ENCODE measurements around the gene HPS1.

HPS1 gene

DNA sequence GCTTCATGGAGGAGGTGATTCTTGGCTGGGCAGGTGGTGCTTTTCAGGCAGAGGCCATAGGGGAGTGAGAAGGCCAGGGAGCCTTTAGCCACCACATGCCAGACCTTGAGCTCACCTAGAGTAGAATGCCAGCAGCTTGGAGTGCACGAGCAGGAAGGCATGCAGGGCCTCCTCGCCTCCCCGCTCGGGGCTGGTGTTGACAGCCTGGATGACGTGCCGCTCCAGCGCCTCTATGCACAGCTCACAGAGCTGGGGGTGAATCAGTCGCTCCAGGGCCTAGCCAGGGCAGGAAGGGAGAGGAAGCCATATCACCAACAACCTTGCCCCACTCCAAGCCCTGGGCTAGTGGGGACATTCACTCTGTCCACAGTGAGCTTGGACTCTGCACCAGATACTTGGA, 15.7 kb downstream of the HPS1 start:
- DNase-seq (ENCODE audit: low read depth): no peak

DNA sequence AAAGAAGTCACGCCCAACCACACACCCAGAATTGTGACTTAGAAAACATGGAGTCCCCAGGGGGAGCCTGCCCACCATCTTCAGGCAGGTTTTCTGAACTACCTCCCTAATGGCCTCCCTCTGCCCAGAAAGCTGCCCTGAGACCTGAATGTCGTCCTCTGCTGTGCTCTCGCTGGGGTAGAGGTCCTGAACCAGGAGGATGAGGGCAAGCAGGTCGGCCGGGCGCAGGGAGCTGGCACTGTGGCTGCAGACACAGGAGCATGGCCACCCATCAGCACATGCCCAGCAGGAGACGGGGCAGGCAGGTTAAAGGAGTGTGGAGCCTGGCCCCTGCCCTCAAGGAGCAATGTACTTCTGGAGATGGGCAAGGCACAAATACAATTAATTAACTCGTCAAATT, 16.3 kb downstream of the HPS1 start:
- no peak for DNase-seq (ENCODE audit: low read depth)

DNA sequence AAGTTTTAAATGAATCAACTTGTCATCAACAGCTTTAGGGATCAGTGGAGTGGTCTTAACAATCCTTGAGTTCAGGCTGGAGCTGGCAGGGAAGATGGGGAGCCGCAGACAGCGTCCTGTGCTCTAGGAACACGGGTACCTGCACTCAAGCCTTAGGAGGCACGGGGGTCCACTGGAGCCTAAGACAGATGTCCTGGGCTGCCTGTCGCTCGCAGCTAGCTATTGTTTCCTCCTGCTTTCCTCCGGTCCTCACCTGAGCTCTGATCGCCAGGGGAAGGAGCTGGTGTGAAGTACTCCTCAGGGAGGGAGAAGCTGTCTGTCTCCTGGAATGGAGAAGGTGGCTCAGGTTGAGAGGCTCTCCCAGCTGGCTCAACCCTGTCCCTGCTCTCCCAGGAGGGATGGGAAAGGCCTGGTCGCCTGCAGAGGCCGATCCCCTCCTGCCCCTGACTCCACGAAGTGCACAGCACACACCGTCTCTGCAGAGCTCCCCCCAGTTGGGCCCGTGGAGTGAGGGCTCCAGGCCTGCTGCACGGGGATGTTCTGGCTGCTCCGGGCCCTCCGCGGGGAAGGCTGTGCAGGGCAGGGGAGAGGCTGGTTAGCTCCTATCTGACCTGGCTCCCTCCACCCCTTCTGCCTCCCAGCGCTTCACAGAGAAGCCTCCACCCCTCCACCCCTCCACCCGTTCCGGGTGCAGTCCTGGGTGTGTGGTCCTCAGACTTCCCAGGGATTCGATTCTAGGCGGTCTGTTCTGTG, 17.2 kb downstream of the HPS1 start:
- no peak for DNase-seq (ENCODE audit: low read depth)

DNA sequence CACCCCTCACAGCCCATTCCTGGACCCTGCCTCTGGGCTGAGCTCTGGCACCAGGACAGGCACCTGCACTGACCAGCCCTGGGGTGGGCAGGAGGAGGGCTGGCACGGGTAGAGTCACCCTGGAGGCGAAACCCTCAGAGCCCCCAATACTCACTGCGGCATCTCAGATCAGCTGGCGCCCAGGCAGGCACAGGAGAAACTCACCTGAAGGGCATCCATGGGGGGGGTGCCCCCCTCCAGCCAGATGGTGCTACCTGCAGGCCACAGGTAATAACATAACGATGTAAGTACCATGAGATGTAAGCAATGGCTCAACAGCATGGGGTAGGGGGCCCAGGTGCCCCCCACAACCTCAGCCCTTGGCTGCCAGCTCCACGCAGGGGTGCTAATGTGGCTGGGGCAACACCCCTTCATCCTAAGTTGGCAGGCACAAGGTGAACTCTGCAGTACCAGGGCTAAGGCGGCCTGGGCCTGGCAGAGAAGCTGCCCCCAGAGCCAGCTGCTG, 19.7 kb downstream of the HPS1 start:
- DNase-seq (ENCODE audit: low read depth): no peak

DNA sequence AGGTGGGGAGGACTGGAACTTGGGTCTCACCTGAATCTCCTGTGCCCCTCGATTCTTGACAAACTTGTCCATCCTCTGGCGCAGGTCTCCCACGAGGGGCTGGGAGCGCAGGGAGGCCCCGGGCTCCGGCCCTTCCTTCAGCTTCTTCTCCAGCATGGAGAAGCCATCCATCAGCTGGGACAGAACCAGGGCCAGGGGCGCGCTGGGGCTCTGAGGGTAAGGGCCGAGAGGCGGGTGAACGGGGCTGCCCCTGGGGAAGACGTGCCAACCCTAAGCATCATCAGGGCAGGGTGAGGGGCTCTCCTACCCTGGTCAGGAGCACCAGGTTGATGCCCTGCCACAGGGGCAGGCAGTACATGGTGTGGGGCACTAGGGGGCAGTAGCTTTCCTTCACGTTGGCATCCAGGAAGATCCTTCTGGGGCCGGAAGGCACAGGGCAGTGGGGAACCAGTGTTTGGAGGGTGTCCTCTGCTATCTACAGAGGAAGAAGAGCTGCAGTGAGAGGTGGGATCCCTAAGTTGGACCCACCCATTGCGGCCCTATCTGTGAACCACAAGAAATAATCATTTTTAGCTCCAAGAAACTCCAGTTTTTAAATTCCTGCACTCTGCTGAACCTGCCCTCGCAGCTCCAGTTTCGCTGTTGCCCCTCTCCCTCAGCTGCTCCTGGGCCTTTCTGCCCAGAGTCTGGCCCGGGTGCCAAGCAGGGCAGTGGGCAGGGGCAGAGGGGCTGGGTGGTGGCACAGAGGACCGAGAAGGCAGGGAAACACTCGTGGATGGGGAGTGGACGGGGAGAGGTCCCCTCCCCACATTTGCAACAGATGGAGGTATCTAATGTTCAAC, 21.0 kb downstream of the HPS1 start:
- no peak for DNase-seq (ENCODE audit: low read depth)

DNA sequence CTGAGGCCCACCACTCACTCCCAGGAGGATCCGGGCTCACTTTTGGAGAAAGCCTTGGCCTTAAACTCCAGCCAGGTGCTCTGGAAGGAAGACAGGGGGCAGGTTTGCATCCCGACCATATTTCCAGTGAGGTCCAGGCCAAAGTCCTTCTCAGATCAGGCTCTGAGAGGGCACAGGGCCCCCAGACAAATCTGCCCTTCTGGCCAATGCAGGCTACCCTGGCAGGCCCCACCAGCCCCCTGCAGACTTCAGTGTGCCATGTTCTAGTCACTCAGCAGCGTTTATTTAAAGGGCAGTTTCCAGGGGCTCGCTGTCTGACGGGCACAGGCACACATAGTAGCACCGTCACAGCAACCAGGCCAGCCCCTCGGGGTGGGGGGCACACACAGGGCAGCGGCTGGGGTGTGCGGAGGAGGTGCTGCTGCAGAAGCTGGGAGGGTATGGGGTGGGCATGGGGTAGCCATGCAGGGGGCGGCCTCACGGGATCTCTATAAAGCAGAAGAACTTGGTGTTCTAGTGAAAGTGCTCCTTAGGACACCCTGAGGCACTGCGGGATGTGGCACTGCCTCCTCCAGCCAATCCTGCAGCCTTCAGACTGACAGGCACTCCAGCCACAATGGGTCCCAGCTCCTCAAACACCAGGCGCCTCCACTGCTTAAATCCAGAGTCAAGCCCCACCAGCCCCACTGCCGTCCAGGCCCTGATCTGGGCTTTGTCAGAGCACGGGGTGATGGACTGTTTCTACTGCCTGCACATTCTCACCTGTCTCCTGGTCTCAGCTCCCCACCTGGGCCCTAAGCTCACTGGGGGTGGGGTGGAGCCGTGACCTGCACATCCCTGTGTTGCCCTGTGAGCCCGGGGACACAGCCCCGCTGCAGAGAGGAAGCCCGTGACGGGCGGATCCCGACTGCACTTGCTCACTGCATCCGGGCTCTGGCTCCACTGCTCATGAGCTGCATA, 22.2 kb downstream of the HPS1 start:
- no peak for DNase-seq (ENCODE audit: low read depth)

DNA sequence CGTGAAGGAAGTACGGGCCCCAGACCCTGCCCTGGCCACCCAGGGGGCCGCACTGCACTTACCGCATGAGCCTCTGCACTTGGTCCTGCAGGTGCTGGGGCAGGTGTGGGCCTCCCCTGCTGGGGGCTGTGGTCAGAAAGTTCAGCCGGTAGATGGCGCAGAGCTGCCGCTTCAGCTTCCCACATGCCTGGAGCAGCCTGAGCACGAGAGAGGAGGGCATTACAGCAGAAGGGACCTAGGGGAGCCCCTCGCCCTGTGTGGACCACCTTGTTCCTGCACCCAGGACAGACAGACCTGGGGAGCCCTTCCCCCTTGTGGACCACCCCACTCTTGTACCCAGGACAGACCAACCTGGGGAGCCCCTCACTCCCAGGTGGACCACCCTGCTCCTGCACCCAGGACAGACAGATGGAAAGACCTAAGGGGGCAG, 23.0 kb downstream of the HPS1 start:
- no peak for DNase-seq (ENCODE audit: low read depth)

DNA sequence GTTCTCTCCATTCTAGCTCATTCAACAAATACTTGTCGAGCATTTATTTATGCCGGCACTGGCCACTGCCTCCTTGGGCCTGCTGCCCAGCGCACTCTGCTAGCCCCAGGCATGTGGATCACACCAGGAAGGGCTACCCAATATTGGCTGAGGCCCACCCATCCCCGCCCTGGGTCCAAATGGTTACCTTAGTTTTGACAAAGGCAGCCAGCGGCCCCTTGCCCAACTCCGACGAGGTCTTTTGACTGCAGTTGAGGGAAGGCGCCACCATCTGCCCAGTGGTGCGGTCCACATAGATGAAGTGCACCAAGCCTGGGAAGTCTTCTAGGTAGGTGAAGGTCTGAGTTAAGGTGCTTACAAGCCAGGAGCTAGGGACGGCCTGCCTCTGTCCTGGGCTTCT, 24.6 kb downstream of the HPS1 start:
- DNase-seq (ENCODE audit: low read depth): no peak

DNA sequence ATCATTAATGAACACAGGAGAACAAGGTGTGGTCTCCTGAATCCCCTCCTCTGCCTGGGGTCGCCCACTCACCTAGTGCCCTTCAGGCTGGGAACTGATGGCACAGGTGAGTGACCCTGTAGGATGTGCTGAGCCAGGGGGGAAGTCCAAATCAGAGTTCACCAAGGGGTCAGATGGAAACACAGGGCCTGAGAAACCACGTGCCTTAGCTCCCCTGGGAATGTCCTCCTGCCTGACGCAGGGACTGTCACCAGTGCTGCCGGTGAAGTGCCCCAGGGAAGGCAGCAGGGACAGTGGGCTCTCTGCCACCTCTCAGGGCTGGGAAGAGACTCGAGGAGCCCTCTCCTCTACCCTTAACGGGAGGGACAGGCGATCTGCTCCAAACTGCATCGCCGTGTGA, 25.9 kb downstream of the HPS1 start:
- no peak for DNase-seq (ENCODE audit: low read depth)

DNA sequence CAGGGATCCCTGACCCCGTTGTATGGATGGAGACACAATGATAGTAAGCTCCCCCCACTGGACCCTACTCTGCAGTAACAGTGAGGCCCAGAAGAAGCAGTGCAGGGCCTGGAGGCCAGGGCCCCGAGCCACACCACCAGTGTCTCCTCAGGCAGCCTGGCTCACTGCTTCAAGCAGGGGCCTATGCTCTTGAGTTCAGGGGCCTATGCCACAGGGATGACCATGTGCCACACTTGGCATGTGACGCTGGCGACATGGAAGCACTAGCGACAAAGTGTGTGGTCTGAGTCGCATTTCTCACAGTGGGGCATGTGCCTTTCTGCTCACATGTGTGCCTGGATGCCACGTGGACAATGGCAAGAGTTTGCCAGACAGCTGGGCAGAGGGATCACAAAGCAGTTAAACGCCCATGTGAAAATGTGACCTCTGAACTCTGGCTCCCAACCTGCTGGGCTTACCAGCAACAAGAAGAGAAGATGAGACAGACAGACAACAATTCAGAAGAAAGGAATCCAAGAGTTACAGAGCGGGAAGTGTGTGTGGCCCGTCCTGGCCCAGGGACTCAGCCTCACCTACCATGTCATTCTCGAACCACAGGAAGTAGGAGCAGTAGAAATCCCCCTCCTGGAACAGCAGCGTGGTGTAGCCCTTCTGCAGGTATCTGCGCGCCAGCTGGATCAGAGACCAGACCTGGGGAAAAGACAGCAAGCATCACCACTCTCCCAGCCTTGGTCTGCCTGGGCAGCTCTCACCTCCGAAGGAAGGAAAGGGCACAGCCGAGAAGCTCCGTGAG, 27.1 kb downstream of the HPS1 start:
- no peak for DNase-seq (ENCODE audit: low read depth)

DNA sequence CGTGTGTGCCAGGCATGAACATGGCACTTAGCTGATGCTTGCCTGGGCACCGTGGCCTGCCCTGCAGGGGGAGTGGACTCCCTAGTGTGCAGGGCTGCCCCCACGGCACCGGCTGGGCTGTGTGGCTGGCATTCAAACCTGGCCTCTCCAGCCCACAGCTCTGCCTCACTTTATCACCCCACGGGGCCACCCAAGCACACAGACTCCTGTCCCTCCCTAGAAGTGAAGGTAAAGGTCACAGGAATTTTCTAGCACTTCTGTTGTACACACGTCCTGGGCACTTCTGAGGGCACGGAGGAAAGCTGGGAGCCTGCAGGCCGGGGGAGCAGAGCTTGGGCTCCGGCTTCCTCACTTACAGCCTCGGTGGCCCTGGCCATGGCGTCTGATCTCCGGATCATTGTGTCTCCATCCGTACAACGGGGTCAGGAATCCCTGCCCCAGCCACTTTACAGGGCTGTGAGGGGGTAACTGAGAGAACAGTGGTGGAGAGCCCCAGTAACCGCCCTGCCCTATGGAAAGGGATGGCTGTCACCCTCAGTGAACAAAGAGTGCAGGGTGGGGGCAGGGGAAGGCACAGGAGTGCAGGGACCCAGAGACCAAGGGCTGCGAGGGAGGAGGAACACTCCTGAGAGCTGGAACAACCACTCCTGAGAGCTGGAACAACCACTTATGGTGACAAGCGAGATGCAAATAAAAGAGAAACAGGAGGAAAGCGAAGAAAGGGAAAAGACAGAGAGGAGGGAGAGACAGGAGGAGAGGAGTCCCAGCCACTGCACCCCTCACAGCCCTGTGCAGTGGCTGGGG, 27.9 kb downstream of the HPS1 start:
- DNase-seq (ENCODE audit: low read depth): no peak

DNA sequence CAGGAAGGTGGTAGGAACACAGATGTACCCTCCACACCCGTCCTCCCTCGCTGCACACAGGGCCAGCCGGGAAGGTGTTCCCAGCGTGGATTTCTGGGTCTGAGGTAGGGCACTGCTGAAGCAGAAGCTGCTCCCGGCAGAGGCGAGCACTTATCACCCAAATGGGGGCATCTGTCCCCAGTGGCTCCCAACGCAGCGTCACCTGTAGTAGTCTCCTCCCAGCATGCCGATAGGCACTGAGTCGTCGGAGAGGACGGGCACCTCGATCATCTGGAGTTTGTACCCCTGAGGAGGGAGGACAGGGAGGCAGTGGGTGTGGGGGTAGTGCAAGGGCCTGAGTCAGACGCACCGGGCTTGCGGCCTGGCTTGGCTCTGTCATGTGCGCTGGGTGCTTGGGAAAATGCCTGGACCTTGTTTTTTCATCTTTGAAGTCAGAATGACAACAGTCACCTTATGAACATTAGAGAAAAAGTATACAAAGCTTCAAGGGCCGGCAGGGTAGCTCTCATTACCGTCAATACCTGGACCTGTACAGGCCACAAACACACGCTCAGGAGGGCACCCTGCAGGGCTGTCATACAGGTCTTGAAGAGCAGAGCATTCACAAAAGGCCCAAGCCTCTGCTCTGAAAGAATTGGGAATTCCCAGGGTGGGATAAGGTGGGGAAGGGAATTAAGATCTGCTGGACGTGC, 28.6 kb downstream of the HPS1 start:
- DNase-seq (ENCODE audit: low read depth): no peak

DNA sequence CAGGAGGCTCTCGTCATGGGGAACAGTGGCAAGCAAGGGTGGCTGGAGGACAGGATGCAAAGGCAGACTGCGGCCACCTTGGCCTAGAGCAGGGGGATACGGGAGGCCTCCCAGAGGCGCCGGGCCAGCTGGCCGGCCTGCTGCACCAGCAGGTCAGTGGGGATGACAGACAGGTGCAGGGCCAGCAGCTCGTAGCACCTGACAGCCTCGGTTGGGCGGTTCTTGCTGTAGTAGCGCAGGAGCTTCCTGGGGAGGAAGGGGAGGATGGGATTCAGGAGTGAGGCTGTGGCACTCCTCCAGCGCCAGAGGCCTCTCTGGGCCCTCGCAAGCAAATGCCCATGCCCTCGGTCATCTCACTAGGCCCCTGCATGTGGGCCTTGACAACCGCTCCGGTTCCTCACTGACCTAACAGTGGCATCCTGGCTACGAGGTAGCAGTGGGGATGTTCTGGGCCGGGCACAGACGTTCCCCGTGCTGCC, 29.2 kb downstream of the HPS1 start:
- no peak for DNase-seq (ENCODE audit: low read depth)

DNA sequence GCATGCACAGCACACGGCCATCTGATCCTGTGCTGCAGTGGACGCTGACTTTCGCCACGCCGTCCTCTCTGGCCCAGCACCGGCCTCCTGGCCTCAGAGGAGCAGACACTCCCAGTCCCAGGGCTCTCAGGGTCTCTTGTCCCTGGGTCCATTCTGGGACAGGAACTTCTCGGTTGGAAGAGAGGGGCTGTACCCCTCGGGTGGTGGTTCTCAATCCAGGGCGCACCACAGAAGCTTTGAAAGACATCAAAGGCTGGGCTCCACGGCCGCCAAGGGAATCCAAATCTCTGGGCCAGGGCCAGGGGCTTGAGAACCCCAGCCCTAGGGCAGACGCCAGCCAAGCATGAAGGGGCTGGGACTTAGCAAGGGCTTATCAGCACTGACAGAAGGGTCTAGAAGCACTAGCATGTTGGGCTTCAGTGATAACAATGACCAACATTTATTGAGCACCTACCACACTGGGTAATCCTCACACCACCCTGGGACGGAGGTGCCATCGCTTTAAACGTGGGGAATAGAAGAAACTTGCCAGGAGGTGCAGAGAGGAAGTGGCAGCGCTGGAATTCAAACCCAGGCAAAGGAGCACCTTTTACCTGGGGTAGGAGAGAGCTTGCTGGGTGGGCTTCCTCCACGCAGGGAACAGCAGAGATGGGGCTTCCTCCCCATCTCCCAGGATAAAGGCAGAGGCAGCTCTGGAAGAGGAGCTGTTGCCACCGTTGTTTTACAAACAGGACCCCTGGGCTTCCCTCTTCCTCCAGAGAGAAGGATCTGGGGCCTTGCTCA, 29.9 kb downstream of the HPS1 start:
- DNase-seq (ENCODE audit: low read depth): no peak

DNA sequence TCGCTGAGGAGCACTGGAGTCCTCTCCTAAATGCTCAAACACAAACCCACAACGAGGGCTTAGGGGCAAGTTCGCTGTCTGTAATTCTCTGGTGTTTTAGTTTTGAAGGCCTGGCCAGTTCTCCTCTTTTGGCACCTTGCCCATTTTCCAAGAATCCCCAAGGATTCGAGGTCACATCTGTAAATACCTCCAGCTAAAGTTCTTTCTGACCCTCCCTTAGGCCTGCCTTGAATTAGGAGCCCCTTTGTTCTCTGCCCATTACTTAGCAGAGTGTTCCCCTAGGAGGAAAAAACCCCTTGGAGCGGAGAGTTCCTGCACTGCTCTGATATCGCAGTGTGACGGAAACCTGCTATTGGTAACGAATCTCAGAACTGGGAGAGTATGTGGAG, 31.0 kb downstream of the HPS1 start:
- DNase-seq (ENCODE audit: low read depth): no peak

DNA sequence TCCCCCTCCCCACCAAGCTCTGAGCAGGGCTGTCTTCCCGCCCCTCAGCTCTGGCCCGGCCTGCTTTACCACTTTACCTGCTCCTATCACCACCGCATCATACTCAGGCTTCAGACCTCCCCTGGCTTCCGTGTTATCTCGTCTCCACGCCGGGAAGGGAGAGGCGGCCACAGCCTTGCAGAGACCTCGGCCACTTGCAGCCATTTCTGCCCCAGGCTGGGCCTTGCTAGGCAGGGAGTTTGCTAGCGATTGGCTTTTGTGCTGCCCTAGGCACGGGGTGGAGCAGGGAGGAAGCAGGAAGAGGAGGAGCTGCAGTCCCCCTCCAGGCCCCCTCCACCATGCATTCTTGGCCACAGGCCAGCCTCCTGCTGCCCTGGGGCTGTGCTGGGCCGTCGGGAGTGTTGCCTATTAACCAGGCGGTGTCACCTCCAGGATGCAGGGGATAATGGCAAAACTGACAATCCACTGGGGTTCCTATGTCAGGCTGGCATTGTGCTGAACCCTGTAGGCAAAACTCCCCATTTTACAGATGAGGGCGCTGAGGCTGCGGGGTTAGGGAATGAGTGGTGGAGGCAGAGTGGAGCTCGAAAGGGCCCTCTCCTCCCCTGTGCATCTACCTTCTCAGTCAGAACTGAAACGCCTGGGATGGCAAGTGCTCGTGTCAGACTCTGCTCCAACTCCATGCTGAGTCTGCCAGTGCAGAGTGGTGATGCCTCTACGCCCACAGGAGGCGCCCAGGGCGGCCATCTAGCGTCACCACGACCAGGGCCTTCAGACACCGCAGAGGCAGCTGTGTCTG, 31.6 kb downstream of the HPS1 start, which contains the start of gene PYROXD2:
TSS of gene PYROXD2 (minus strand) at position 251 of the 799 bp plus-strand sequence. CDS start at position 204, 47 bp downstream.
- DNase-seq (ENCODE audit: low read depth): peak; percentile 94

DNA sequence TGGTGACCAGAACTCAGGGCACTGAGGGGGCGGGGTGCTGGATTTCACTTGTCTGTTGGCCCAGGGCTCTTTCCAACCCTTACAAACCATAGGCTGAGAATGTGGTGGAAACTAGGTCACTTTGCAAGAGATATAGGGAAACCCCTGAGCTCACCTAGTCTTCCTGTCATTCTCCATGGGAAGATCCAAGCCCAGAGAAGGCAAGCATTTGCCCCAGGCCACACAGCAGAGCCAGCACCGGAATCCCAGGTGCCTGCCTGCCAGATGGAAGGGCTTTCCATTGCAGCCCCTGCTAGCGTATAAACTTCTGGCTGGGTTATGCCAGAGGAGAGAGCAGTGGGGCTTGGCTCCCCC, 32.2 kb downstream of the HPS1 start:
- DNase-seq (ENCODE audit: low read depth): no peak

DNA sequence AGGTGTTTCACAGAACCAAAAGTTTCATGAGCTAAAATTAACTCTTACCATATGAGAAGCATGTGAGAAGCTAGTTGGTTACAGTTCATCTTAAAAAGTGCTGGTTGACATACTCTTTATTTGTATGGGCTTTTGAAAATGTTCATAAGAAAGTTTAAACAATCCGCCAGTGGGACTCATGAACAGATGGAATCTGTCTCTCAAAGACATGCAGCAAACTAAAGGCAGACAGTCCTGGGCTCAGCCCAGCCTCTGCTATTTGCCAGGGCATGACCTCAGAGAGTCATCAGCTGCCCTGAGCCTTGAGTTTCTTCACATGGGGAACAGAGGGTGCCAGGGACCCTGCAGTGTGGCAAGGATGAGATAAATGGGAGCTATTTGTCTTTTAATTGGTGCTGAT, 35.0 kb downstream of the HPS1 start:
- peak; percentile 34 for DNase-seq (ENCODE audit: low read depth)
